Measurements from ENCODE around the gene DGKD.

The DGKD gene

GRCh38 chr2:233406865-233407264 lies 52.6 kb downstream of the DGKD start:
- Histone ChIP-seq H3K4me3 (ENCODE audit: low read depth in 1 of 5, low read length in 5 of 5) (no peak overlapping the region), H3K9ac (ENCODE audit: low read length in 5 of 5) (no peak overlapping the region), H3K27ac (ENCODE audit: low read depth, low read length) (peak overlapping the region; percentile 47), H3K36me3 (ENCODE audit: control insufficient read depth in 5 of 5, insufficient read depth in 5 of 5, low read length in 5 of 5) (peaks cover 0 to 7% (median 0%) of the 10 kb centered on the region in 5 donors), H3K4me1 (ENCODE audit: control insufficient read depth in 5 of 5, insufficient read depth in 5 of 5, low read length in 5 of 5) (peaks cover 0 to 35% (median 31%) of the 10 kb centered on the region in 5 donors), H3K27me3 (ENCODE audit: control insufficient read depth in 5 of 5, insufficient read depth in 4 of 5, low read length in 5 of 5) (no peaks in the 10 kb centered on the region), H3K9me3 (ENCODE audit: control insufficient read depth in 5 of 5, low read length in 5 of 5) (peaks cover 0 to 6% (median 0%) of the 10 kb centered on the region in 5 donors)

- H3K9me3 ChIP-seq (ENCODE audit: control insufficient read depth in 5 of 5, low read length in 5 of 5): peaks cover 0 to 10% (median 0%) of the 10 kb centered on the region in 5 donors
- H3K4me1 ChIP-seq (ENCODE audit: control insufficient read depth in 5 of 5, insufficient read depth in 5 of 5, low read length in 5 of 5): peaks cover 0 to 35% (median 30%) of the 10 kb centered on the region in 5 donors
- no peaks in the 10 kb centered on the region for H3K27me3 ChIP-seq (ENCODE audit: control insufficient read depth in 5 of 5, insufficient read depth in 4 of 5, low read length in 5 of 5)
- no peak overlapping the region for H3K4me3 ChIP-seq (ENCODE audit: low read depth in 1 of 5, low read length in 5 of 5)
- peak overlapping the region in 1 of 5 donors; percentile 20 for H3K9ac ChIP-seq (ENCODE audit: low read length in 5 of 5)
- peak overlapping the region; percentile 47 for H3K27ac ChIP-seq (ENCODE audit: low read depth, low read length)
- peaks cover 0 to 7% (median 0%) of the 10 kb centered on the region in 5 donors for H3K36me3 ChIP-seq (ENCODE audit: control insufficient read depth in 5 of 5, insufficient read depth in 5 of 5, low read length in 5 of 5)
These were observed 53.5 kb downstream of the DGKD start for GRCh38 chr2:233407771-233408181.

- Histone ChIP-seq H3K9me3 (ENCODE audit: control insufficient read depth in 5 of 5, low read length in 5 of 5) (peaks cover 0 to 10% (median 0%) of the 10 kb centered on the region in 5 donors), H3K9ac (ENCODE audit: low read length in 5 of 5) (peak overlapping the region in 1 of 5 donors; percentile 28), H3K27me3 (ENCODE audit: control insufficient read depth in 5 of 5, insufficient read depth in 4 of 5, low read length in 5 of 5) (no peaks in the 10 kb centered on the region), H3K36me3 (ENCODE audit: control insufficient read depth in 5 of 5, insufficient read depth in 5 of 5, low read length in 5 of 5) (peaks cover 0 to 7% (median 0%) of the 10 kb centered on the region in 5 donors), H3K27ac (ENCODE audit: low read depth, low read length) (peak overlapping the region; percentile 16), H3K4me3 (ENCODE audit: low read depth in 1 of 5, low read length in 5 of 5) (no peak overlapping the region), H3K4me1 (ENCODE audit: control insufficient read depth in 5 of 5, insufficient read depth in 5 of 5, low read length in 5 of 5) (peaks cover 0 to 39% (median 30%) of the 10 kb centered on the region in 5 donors)
These were observed 54.3 kb downstream of the DGKD start for GRCh38 chr2:233408366-233409285.

DNA sequence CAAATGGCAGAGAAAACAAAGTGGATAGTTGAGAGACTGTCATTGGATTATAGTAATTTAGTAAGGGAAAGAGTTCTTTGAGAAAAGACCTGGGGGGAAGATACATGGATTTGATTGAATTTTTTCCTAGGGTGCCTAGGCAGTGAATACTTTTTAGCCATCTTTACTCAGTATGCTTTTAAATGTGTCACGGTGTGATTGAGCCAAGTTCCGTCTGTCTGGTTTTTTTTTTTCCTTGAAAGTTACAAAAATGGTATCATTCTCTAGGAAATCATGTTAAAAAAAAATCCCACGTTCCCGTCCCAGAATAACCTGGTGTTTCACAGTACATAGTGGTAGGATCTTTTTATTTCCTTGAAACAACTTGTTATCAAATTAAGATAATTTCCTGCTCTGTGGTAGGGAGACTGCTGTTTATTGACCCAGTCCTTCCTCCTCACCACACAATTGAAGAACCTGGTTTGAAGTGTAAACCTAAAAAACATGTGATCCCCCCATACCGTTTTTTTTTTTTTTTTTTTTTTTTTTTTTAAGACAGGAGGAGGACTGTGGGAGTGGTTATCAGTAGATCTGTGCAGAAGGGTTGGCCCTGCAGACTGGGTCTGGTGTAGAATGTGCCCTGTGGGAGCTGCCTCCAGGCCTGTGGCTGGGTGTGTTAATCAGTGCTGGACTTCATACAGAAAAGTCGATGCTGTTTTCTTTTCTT lies 55.1 kb downstream of the DGKD start:
- Histone ChIP-seq H3K4me3 (ENCODE audit: low read depth in 1 of 5, low read length in 5 of 5) (no peak overlapping the region), H3K4me1 (ENCODE audit: control insufficient read depth in 5 of 5, insufficient read depth in 5 of 5, low read length in 5 of 5) (peaks cover 0 to 47% (median 38%) of the 10 kb centered on the region in 5 donors), H3K9ac (ENCODE audit: low read length in 5 of 5) (no peak overlapping the region), H3K27me3 (ENCODE audit: control insufficient read depth in 5 of 5, insufficient read depth in 4 of 5, low read length in 5 of 5) (no peaks in the 10 kb centered on the region), H3K27ac (ENCODE audit: low read depth, low read length) (peak overlapping the region; percentile 16), H3K36me3 (ENCODE audit: control insufficient read depth in 5 of 5, insufficient read depth in 5 of 5, low read length in 5 of 5) (peaks cover 0 to 7% (median 0%) of the 10 kb centered on the region in 5 donors), H3K9me3 (ENCODE audit: control insufficient read depth in 5 of 5, low read length in 5 of 5) (peaks cover 0 to 10% (median 0%) of the 10 kb centered on the region in 5 donors)

DNA sequence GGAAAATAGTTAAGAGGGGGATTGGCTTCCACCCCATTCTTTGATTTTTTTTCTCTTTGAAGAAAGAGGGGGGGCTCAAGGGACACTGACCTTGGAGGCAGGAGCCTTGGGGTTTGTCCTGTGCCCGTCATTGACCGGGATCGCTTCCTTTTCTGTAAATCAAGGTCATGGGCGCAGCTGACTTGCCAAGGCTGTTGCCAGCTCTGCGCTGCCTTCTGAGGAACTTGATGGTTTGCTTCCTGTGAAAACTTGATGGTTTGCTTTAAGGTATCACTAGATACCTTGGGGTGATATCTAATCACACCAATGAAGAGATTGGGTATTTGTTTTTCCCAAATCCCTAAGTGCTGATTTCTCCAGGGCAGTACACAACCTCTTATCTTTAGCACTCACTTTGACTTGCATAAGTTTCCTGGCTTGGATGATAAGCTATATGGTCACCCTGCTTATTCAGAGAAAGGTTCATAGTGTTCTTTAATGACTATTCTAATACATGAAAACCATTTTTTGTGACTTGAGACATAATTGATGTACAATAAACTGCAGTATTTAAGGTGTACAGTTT lies 56.0 kb downstream of the DGKD start:
- Histone ChIP-seq H3K9ac (ENCODE audit: low read length in 5 of 5) (no peak overlapping the region), H3K4me1 (ENCODE audit: control insufficient read depth in 5 of 5, insufficient read depth in 5 of 5, low read length in 5 of 5) (peaks cover 0 to 55% (median 43%) of the 10 kb centered on the region in 5 donors), H3K27ac (ENCODE audit: low read depth, low read length) (peak overlapping the region; percentile 16), H3K36me3 (ENCODE audit: control insufficient read depth in 5 of 5, insufficient read depth in 5 of 5, low read length in 5 of 5) (peaks cover 0 to 7% (median 0%) of the 10 kb centered on the region in 5 donors), H3K9me3 (ENCODE audit: control insufficient read depth in 5 of 5, low read length in 5 of 5) (peaks cover 0 to 10% (median 0%) of the 10 kb centered on the region in 5 donors), H3K4me3 (ENCODE audit: low read depth in 1 of 5, low read length in 5 of 5) (no peak overlapping the region), H3K27me3 (ENCODE audit: control insufficient read depth in 5 of 5, insufficient read depth in 4 of 5, low read length in 5 of 5) (no peaks in the 10 kb centered on the region)

GRCh38 chr2:233411162-233411561 lies 56.9 kb downstream of the DGKD start:
- no peak overlapping the region for H3K4me3 ChIP-seq (ENCODE audit: low read depth in 1 of 5, low read length in 5 of 5)
- H3K27me3 ChIP-seq (ENCODE audit: control insufficient read depth in 5 of 5, insufficient read depth in 4 of 5, low read length in 5 of 5): no peaks in the 10 kb centered on the region
- H3K36me3 ChIP-seq (ENCODE audit: control insufficient read depth in 5 of 5, insufficient read depth in 5 of 5, low read length in 5 of 5): peaks cover 0 to 6% (median 0%) of the 10 kb centered on the region in 5 donors
- no peak overlapping the region for H3K9ac ChIP-seq (ENCODE audit: low read length in 5 of 5)
- no peak overlapping the region for H3K27ac ChIP-seq (ENCODE audit: low read depth, low read length)
- peaks cover 0 to 56% (median 43%) of the 10 kb centered on the region in 5 donors for H3K4me1 ChIP-seq (ENCODE audit: control insufficient read depth in 5 of 5, insufficient read depth in 5 of 5, low read length in 5 of 5)
- peaks cover 0 to 10% (median 0%) of the 10 kb centered on the region in 5 donors for H3K9me3 ChIP-seq (ENCODE audit: control insufficient read depth in 5 of 5, low read length in 5 of 5)

DNA sequence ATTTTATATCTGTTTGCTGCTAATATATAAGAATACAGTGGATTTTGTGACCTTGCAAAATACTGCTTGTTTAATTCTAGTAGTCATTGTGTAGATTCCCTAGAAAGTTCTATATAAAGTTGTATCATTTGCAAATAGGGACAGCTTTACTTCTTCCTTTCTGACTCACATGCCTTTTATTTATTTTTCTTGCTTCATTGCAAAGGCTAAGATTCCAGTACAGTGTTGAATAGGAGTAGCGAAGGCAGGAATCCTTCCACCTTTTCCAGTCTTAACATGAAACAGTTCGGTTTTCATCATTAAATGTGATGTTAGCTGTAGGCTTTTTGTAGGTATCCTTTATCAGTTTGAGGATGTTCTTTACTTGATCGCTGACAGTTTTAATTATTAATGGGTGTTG lies 58.1 kb downstream of the DGKD start:
- Histone ChIP-seq H3K9me3 (ENCODE audit: control insufficient read depth in 5 of 5, low read length in 5 of 5) (peaks cover 0 to 10% (median 0%) of the 10 kb centered on the region in 5 donors), H3K27ac (ENCODE audit: low read depth, low read length) (no peak overlapping the region), H3K9ac (ENCODE audit: low read length in 5 of 5) (no peak overlapping the region), H3K4me3 (ENCODE audit: low read depth in 1 of 5, low read length in 5 of 5) (no peak overlapping the region), H3K4me1 (ENCODE audit: control insufficient read depth in 5 of 5, insufficient read depth in 5 of 5, low read length in 5 of 5) (peaks cover 0 to 53% (median 43%) of the 10 kb centered on the region in 5 donors), H3K36me3 (ENCODE audit: control insufficient read depth in 5 of 5, insufficient read depth in 5 of 5, low read length in 5 of 5) (peaks cover 0 to 5% (median 0%) of the 10 kb centered on the region in 5 donors), H3K27me3 (ENCODE audit: control insufficient read depth in 5 of 5, insufficient read depth in 4 of 5, low read length in 5 of 5) (no peaks in the 10 kb centered on the region)

DNA sequence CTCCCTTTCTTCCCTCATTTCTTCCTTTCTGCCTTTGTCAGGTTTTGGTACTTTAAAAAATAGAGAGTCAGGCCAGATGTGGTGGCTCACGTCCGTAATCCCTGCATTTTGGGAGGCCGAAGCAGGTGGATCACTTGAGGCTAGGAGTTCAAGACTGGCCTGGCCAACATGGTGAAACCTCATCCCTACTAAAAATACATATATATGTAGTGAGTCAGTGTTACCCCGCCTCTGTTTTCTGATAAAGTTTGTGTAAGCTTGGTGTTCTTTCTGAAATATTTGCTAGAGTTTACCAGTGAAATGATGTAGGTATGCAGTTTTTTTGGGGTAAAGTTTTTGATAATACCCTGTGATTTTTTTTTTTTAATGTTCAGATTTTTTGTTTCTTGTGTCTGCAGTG lies 58.8 kb downstream of the DGKD start:
- peaks cover 0 to 48% (median 39%) of the 10 kb centered on the region in 5 donors for H3K4me1 ChIP-seq (ENCODE audit: control insufficient read depth in 5 of 5, insufficient read depth in 5 of 5, low read length in 5 of 5)
- H3K36me3 ChIP-seq (ENCODE audit: control insufficient read depth in 5 of 5, insufficient read depth in 5 of 5, low read length in 5 of 5): peaks cover 0 to 5% (median 0%) of the 10 kb centered on the region in 5 donors
- no peak overlapping the region for H3K27ac ChIP-seq (ENCODE audit: low read depth, low read length)
- peaks cover 0 to 10% (median 0%) of the 10 kb centered on the region in 5 donors for H3K9me3 ChIP-seq (ENCODE audit: control insufficient read depth in 5 of 5, low read length in 5 of 5)
- H3K27me3 ChIP-seq (ENCODE audit: control insufficient read depth in 5 of 5, insufficient read depth in 4 of 5, low read length in 5 of 5): no peaks in the 10 kb centered on the region
- no peak overlapping the region for H3K4me3 ChIP-seq (ENCODE audit: low read depth in 1 of 5, low read length in 5 of 5)
- H3K9ac ChIP-seq (ENCODE audit: low read length in 5 of 5): peak overlapping the region in 1 of 5 donors; percentile 49

DNA sequence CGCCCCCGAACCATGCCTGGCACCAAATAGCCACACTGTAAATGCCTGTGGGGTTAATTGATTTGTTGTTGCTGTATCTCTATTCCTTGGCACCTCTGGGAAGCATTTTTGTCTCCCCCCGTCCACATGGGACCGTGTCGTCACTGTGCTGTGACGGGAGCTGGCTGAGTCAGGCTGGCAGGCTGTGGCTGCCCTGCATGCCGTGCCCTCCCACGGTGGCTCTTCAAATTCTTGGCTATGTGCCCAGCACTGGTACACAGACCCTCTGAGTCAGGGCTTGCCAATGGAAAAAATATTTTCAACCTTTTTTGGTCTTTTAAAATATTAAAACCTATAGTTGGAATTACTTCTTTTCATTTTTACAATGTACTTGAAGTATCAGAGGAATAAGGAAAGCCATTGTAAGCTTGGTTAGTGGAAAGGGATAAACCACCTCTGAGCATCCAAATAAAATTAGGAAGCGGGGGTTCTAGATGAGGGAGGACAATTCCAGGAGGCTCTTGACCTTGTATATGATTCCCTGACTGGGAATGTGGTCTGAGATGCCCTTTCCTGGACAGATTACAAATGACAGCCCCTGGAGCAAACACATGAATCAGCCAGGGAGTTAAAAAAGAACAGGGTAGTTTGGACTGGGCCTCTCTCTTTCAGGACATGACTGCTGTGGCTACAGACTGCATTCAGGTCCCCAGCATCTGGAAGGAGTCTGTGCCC lies 59.4 kb downstream of the DGKD start:
- H3K4me1 ChIP-seq (ENCODE audit: control insufficient read depth in 5 of 5, insufficient read depth in 5 of 5, low read length in 5 of 5): peaks cover 0 to 46% (median 32%) of the 10 kb centered on the region in 5 donors
- peak overlapping the region; percentile 52 for H3K27ac ChIP-seq (ENCODE audit: low read depth, low read length)
- H3K4me3 ChIP-seq (ENCODE audit: low read depth in 1 of 5, low read length in 5 of 5): no peak overlapping the region
- peaks cover 0 to 10% (median 0%) of the 10 kb centered on the region in 5 donors for H3K9me3 ChIP-seq (ENCODE audit: control insufficient read depth in 5 of 5, low read length in 5 of 5)
- peak overlapping the region in 1 of 5 donors; percentile 49 for H3K9ac ChIP-seq (ENCODE audit: low read length in 5 of 5)
- H3K27me3 ChIP-seq (ENCODE audit: control insufficient read depth in 5 of 5, insufficient read depth in 4 of 5, low read length in 5 of 5): no peaks in the 10 kb centered on the region
- H3K36me3 ChIP-seq (ENCODE audit: control insufficient read depth in 5 of 5, insufficient read depth in 5 of 5, low read length in 5 of 5): peaks cover 0 to 5% (median 0%) of the 10 kb centered on the region in 5 donors

Measured in subcutaneous abdominal adipose tissue (tissue), 5 donors.